NOMO-1 treated with dmso at 0.1 percent for 144 hours (cell line): ENCODE results near the gene CLEC2L.

ENCODE experiments used
- DNase-seq: peaks from one replicate; lab custom pipeline; 2025; ENCODE audit not compliant: unreplicated experiment; lab: John Stamatoyannopoulos, UW

The CLEC2L gene

GRCh38 chr7:139573871-139574270 is 50.4 kb downstream of the CLEC2L start:
- no peak for DNase-seq

GRCh38 chr7:139574618-139575337 is 51.3 kb downstream of the CLEC2L start:
- DNase-seq: no peak

- DNase-seq: no peak
Measured at GRCh38 chr7:139575338-139575680, 51.8 kb downstream of the CLEC2L start.

GRCh38 chr7:139576179-139576973 is 52.9 kb downstream of the CLEC2L start:
- no peak for DNase-seq

- no peak for DNase-seq
Measured at GRCh38 chr7:139580435-139580834, 57.0 kb downstream of the CLEC2L start.

- no peak for DNase-seq
Measured at GRCh38 chr7:139582130-139582650, 58.7 kb downstream of the CLEC2L start.

GRCh38 chr7:139582671-139583155 is 59.2 kb downstream of the CLEC2L start:
- DNase-seq: no peak

- DNase-seq: no peak
Measured at GRCh38 chr7:139583826-139584553, 60.5 kb downstream of the CLEC2L start.

GRCh38 chr7:139585042-139585441 is 61.6 kb downstream of the CLEC2L start:
- no peak for DNase-seq

GRCh38 chr7:139586286-139586685 is 62.8 kb downstream of the CLEC2L start:
- DNase-seq: no peak

- no peak for DNase-seq
Measured at GRCh38 chr7:139587535-139587934, 64.0 kb downstream of the CLEC2L start.

GRCh38 chr7:139588632-139589031 is 65.1 kb downstream of the CLEC2L start:
- no peak for DNase-seq

- DNase-seq: no peak
Measured at GRCh38 chr7:139589474-139589873, 66.0 kb downstream of the CLEC2L start.

GRCh38 chr7:139591550-139592195 is 68.2 kb downstream of the CLEC2L start:
- no peak for DNase-seq

GRCh38 chr7:139592801-139593461 is 69.4 kb downstream of the CLEC2L start:
- DNase-seq: no peak

- no peak for DNase-seq
Measured at GRCh38 chr7:139594090-139594489, 70.6 kb downstream of the CLEC2L start.
